ENCODE results near the gene IL17RD. TPM values are rescaled to one million over a fixed set of nuclear protein-coding genes. Genes with fewer than 3 reads are reported as not detected.

Gene IL17RD
- total RNA-seq, 1 experiment from 2014 or later, result 3.1 TPM

GRCh38 chr3:57048728-57049127, 116.4 kb downstream of the IL17RD start:
- no peaks in the 10 kb centered on the region for H3K27me3 ChIP-seq (replicated peaks; ENCODE audit: control insufficient read depth, insufficient read depth, low read length)
- H3K4me3 ChIP-seq (ENCODE audit: low read depth, low read length), result no peak overlapping the region
- H3K9me3 ChIP-seq, result no peaks in the 10 kb centered on the region
- peaks cover 7% of the 10 kb centered on the region for H3K4me1 Mint-ChIP-seq (ENCODE audit: low read depth, unreplicated experiment)
- no peaks in the 10 kb centered on the region for H3K9me3 Mint-ChIP-seq (ENCODE audit: unreplicated experiment)
- no peaks in the 10 kb centered on the region for H3K27me3 Mint-ChIP-seq (ENCODE audit: insufficient read depth, unreplicated experiment)
- no peak for DNase-seq
- H3K4me1 ChIP-seq, result no peaks in the 10 kb centered on the region
- POLR2A ChIA-PET, result no interaction called here
- no peak for TF ChIP-seq CTCF (IDR thresholded peaks at IDR 0.05; ENCODE audit: insufficient read depth in 1 of 2, low read depth in 1 of 2, low read length in 1 of 2, severe bottlenecking in 1 of 2, unreplicated experiment in 1 of 2)
- H3K27ac Mint-ChIP-seq (ENCODE audit: unreplicated experiment), result no peak overlapping the region
- no peak overlapping the region for H3K4me3 Mint-ChIP-seq (ENCODE audit: unreplicated experiment)
- CTCF ChIA-PET, result no interaction called here
- H3K36me3 ChIP-seq (ENCODE audit: control insufficient read depth, insufficient read depth, low read length), result no peaks in the 10 kb centered on the region
- H3K36me3 Mint-ChIP-seq (ENCODE audit: insufficient read depth, unreplicated experiment), result peaks cover 6% of the 10 kb centered on the region
- intact Hi-C loops (cut with micrococcal nuclease; ENCODE audit: unreplicated experiment), result no loop called here
- no TSS peak for BruUV-seq (replicated peaks)

- Mint-ChIP-seq H3K9me3 (ENCODE audit: unreplicated experiment) (no peaks in the 10 kb centered on the region), H3K4me1 (ENCODE audit: low read depth, unreplicated experiment) (peaks cover 7% of the 10 kb centered on the region), H3K36me3 (ENCODE audit: insufficient read depth, unreplicated experiment) (peaks cover 6% of the 10 kb centered on the region), H3K27ac (ENCODE audit: unreplicated experiment) (no peak overlapping the region), H3K4me3 (ENCODE audit: unreplicated experiment) (no peak overlapping the region), H3K27me3 (ENCODE audit: insufficient read depth, unreplicated experiment) (no peaks in the 10 kb centered on the region)
- Histone ChIP-seq H3K4me1 (no peaks in the 10 kb centered on the region), H3K27me3 (replicated peaks; ENCODE audit: control insufficient read depth, insufficient read depth, low read length) (no peaks in the 10 kb centered on the region), H3K9me3 (no peaks in the 10 kb centered on the region), H3K4me3 (ENCODE audit: low read depth, low read length) (no peak overlapping the region), H3K36me3 (ENCODE audit: control insufficient read depth, insufficient read depth, low read length) (no peaks in the 10 kb centered on the region)
- no TSS peak for BruUV-seq (replicated peaks)
- POLR2A ChIA-PET, result no interaction called here
- no peak for TF ChIP-seq CTCF (IDR thresholded peaks at IDR 0.05; ENCODE audit: insufficient read depth in 1 of 2, low read depth in 1 of 2, low read length in 1 of 2, severe bottlenecking in 1 of 2, unreplicated experiment in 1 of 2)
- intact Hi-C loops (cut with micrococcal nuclease; ENCODE audit: unreplicated experiment), result no loop called here
- CTCF ChIA-PET, result no interaction called here
- DNase-seq, result no peak
Measured at GRCh38 chr3:57048052-57048671, 117.0 kb downstream of the IL17RD start.

GRCh38 chr3:57046101-57046765, 118.9 kb downstream of the IL17RD start:
- intact Hi-C loops (cut with micrococcal nuclease; ENCODE audit: unreplicated experiment), result no loop called here
- ChIA-PET CTCF (no interaction called here), POLR2A (no interaction called here)
- H3K4me1 ChIP-seq, result no peaks in the 10 kb centered on the region
- H3K27ac Mint-ChIP-seq (ENCODE audit: unreplicated experiment), result no peak overlapping the region
- no peak for DNase-seq
- H3K4me3 ChIP-seq (ENCODE audit: low read depth, low read length), result no peak overlapping the region
- no peak overlapping the region for H3K4me3 Mint-ChIP-seq (ENCODE audit: unreplicated experiment)
- TF ChIP-seq CTCF (IDR thresholded peaks at IDR 0.05; ENCODE audit: insufficient read depth in 1 of 2, low read depth in 1 of 2, low read length in 1 of 2, severe bottlenecking in 1 of 2, unreplicated experiment in 1 of 2), result no peak
- no TSS peak for BruUV-seq (replicated peaks)
- H3K36me3 ChIP-seq (ENCODE audit: control insufficient read depth, insufficient read depth, low read length), result no peaks in the 10 kb centered on the region
- H3K9me3 ChIP-seq, result no peaks in the 10 kb centered on the region
- peaks cover 6% of the 10 kb centered on the region for H3K36me3 Mint-ChIP-seq (ENCODE audit: insufficient read depth, unreplicated experiment)
- peaks cover 7% of the 10 kb centered on the region for H3K4me1 Mint-ChIP-seq (ENCODE audit: low read depth, unreplicated experiment)
- no peaks in the 10 kb centered on the region for H3K9me3 Mint-ChIP-seq (ENCODE audit: unreplicated experiment)
- H3K27me3 ChIP-seq (replicated peaks; ENCODE audit: control insufficient read depth, insufficient read depth, low read length), result no peaks in the 10 kb centered on the region
- H3K27me3 Mint-ChIP-seq (ENCODE audit: insufficient read depth, unreplicated experiment), result no peaks in the 10 kb centered on the region

All from Caco-2 (cell line).